HT-29 (cell line): ENCODE measurements around the gene CEP41. TPM values are rescaled to one million over a fixed set of nuclear protein-coding genes. Genes with fewer than 3 reads are reported as not detected.

ENCODE experiments used
- DNase-seq: peaks from one replicate; pipeline ENCODE4 v3.0.0-alpha.2; 2015; ENCODE audit warnings: low spot score
- total RNA-seq: library from RNA; depleted of rRNA; stranded (reverse); fragments of >200 nt; shearing (Covaris generic); gene quantifications from 2 replicates; pipeline ENCODE4 v1.2.3, GENCODE V29; 2014

Gene CEP41
- total RNA-seq, 1 experiment from 2014 or later: 8.6 TPM

DNA sequence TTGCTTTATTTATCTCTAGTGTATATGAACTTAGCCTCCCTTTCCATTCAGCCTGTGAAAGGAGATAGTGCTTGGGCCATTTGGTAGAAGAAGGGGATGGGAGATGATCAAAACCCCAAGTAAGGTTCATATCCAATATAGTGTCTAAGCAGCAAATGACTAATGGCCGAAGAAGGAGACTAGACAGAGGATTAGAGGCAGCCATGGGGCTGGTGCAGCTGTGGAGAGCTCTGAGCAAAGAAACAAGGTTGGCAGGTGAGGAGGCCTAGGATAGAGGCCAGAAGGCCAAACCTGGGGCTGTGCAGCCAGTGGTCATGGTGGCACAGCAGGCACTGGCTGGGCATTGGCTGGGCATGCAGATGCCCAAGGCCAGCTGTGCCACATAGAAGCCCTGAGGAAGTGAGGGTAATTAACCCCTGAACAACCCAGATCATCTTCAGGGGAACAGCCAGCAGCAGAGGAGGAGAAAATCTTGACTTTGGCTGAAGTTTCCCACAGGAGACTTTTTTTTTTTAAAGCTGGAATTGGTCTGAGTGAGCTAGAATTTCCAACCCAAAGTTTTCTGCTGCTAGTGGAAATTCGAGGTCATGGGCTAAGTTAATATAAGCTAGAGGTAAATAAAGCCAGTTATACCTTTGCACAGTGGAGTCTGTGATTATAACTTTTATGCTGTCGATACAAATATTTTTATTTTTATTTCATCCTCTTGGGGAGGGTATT, 70.8 kb downstream of the CEP41 start:
- no peak for DNase-seq

DNA sequence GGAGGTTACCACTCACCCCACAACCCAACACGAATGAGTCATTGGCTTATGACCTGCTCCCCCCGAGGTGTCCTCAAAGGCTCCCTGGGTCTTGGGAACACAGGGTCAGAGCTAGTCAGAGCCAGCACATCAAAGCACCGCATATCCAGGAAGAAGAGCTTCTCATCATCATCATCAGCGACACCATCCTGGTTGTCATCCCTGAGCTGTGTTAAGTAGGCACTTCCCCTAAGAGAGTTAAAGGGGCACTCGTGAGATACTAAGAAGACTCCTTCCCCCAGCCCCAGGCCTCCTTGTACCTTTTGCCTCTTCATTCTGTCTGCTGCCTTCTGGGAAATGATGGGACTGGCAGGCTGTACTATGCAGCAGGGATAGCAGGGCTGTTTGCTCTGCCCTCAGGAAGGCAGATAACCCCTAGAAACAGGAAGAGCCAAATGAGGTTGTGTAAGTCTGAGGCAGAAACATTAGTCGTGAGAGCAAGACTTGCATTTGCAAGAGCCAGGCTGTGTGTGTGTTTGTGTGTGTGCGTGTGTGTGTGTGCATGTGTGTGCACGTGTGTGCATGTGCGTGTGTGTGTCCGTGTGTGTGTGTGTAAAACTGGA, 71.6 kb downstream of the CEP41 start:
- no peak for DNase-seq

DNA sequence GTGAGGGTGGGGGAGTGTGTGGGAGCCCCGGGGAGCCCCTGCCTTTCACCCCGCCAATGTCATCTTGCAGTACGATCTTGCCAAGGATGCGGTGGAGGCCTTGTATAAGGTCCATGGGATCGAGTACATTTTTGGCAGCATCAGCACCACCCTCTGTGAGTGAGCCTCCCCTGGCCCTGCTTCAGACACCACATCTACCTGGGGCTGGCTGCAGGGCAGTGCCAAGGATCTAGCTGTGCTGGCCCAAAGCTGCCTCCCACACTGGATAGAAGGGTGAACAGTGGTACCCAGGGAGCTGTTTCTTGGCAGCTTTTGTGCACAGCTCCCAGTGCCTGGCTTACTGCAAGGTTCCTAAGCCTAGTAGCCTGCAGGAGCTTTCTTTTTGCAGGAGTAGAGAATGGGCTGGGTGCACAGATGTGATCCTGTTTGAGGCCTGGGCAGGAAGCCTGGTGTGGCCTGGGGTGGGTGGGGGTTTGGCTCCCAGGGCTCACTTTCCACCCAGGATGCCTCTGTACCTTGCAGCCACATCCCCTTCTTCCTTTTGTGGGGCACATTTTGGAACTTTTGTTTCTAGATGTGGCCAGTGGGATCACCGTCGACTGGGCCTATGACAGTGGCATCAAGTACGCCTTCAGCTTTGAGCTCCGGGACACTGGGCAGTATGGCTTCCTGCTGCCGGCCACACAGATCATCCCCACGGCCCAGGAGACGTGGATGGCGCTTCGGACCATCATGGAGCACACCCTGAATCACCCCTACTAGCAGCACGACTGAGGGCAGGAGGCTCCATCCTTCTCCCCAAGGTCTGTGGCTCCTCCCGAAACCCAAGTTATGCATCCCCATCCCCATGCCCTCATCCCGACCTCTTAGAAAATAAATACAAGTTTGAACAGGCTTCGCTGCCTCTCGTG, 72.7 kb downstream of the CEP41 start:
- no peak for DNase-seq

DNA sequence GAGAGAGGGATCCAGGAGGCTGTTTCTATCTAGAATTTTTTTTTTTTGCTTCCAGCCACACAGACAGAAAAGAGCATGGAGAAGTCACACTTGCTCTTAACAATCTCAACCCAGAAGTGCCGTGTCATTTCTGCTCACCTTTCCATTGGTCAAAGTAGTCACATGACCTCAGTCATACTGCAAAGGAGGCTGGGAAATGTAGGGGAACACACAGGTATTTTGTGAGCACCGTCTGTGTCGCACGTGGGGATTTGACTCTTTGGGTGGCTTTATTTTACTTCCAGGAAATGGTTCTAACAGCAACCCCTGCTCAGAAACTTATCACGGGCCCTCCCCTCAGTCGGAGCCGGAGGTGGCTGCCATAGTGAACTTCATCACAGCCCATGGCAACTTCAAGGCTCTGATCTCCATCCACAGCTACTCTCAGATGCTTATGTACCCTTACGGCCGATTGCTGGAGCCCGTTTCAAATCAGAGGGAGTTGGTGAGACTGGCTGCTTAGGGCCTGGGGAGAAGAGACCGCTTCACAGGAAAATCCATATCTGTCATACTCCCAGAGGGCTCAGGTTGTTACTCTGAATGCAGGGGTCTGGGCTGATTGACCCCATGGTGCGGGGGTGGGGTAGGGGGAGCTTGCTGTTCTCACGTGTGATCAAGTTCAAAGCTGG, 73.6 kb downstream of the CEP41 start:
- DNase-seq: no peak

DNA sequence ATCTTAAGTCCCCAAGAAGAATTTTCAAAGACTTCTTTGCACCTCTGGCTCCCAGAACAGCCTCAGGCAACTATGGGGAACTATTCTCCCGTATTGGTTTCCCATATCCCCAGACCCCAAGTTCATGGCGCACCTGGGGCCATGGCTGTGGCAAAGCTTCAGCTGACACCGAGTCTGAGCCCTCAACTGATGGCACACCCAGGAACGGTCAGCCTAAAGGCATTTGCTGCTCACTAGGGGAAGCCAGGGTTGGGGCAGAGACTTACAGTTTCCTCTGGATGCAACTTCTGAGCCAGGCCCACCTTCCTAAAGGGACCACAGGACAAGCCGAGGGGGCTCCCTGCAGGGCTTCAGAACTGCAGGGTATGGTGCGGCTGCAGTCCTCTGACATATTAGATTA, 74.3 kb downstream of the CEP41 start:
- no peak for DNase-seq

DNA sequence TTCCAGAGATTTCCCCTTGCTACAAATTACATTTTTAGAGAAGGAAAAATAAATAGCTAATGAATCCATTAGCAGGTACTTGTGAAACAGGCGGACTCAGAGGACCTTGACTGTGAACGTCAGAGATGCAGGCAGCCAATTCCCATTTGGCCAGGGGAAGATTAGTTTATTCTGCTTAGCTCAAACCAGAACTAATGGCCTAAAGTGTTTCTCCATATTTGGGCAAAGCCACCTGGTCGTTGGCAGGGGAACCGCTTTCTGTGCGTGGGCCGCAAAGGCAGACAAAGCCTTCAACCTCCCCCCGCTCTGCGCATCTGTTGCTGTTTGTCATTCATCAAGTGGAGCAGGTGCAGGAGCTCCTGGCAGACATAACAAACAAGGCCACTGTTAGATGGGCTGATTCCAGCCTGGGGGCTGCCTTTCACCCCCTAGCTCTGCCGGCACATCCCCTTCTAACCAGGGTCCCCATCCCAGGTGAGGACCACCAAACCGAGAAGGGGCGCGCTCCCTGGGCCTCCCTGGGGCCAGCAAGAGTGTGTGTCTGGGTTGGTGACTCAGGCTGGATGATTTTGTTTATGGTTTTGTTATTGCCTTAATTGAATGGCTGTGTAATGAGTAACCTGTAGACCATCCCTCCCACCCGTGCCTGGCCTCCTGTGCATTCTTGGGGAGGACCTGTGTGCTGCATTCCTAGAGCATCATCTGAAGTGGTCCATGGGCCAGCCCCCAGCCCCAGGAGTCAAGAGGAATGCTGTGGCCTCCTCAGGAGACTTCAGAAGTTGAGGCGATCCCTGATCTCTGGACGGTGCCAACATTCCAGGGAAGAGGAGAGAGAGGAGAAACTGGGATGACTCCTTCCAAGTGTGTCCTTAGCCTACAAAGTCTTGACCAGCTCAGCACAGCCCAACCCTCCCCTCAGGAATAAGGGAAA, 75.0 kb downstream of the CEP41 start:
- no peak for DNase-seq

DNA sequence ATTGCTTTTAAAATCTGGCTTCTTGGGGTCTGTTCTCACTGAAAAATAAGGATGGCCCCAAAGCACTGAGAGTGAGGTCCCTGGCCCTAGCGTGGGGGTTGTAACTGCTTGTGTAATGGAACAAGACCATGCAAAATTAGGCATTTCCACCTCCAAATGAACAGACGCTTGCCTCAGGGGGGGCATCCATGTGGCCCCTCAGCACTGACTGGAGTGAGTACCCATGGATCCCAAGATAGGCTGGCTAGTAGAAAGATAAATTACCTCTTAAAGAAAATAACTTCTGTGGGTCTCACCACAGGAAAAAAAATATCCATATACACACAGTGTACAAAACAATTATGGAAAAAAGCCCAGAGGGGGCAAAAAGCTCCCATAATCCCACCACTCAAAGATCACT, 75.7 kb downstream of the CEP41 start:
- DNase-seq: no peak

DNA sequence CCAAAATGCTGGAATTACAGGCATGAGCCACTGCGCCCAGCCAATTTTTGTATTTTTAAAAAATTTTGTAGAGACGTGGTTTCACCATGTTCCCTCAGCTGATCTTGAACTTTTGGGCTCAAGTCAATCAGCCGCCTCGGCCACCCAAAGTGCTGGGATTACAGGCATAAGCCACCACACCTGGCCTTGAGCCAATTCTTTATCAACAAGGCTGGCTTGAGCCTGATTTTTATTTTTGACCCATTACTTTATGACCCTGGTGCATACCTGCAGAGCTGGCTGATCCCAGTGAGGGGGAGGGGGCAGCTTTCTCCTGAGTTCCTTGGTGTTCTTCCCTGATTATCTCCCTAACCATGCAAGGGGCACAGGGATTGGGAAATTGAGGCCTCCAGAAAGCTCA, 76.4 kb downstream of the CEP41 start:
- no peak for DNase-seq

DNA sequence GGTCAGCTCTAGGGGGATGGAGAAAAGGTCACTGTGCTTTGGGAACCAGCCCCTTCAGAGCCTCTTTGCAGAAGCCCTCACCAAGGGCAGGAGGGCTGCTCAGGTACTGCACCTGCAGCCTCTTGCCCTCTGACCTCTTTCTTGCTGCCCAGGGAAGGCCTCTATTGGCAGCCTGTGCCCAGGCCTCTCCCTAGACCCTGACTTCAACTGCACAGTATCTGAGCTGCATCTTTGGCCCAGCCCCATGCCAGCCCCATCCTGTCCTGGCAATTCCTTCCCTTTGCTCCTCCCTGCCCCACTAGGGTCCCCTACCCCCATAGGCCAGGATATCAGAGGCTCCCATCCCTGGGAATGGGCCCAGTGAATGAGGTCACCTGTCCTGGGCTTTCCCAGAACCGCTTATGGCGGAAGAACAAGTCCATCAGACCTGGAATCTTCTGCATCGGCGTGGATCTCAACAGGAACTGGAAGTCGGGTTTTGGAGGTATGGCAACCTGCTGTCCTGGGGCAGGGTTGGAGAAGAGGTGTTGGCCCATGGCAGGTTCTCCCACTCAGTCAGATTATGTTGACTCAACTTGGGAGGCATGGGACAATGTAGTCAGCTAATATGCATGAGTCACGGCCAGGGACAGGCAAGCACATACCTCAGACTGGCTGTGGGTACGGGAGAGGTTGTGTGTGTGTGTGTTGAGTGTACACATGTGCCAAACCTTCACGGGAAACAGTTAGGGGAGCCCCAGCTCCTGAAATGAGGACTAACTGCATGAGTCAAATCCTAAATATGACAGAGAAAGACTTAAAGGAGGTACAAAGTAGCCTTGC, 77.6 kb downstream of the CEP41 start:
- DNase-seq: peak; percentile 29

DNA sequence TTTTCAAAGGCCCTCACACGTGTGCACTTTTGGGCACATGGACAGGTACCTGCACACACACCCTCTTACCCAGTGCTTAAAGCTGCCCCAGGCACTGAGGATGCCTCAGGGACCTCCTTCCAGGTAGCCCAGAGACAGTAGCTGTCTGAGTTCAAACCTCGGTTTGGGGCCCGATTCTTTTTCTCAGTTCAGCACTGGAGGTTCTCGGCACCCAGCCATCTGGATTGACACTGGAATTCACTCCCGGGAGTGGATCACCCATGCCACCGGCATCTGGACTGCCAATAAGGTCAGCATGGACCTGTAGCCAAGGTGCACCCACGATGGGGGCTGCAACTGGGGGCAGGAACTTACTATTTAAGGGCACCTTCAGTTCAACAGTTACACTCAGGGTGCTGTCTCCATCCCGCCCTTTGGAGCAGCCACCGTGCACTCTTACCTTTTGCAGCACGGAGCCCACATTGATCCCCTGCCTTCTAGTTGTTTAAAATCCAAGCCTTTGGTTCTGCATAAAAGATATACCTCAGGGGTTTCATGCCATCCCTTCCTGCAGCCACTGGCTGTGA, 78.5 kb downstream of the CEP41 start:
- no peak for DNase-seq

DNA sequence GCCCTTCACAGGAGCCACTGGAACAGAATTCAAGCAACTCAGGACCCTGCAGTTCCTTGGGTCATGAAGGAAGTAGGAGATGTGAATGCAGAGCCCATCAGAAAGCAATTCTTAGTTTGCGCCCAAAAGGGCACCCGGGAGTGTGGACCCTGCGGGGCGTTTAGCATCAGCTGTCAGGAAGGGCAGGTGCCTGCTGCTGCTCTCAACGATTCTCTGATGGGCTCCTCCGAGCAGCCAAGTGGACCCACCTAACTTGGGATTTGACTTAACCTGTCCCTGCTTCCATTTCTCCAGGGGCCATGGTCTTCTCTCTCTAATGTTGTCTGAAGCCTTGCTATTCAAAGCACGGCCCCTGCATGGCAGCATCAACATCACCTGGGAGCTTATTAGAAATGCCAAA, 79.1 kb downstream of the CEP41 start:
- no peak for DNase-seq

DNA sequence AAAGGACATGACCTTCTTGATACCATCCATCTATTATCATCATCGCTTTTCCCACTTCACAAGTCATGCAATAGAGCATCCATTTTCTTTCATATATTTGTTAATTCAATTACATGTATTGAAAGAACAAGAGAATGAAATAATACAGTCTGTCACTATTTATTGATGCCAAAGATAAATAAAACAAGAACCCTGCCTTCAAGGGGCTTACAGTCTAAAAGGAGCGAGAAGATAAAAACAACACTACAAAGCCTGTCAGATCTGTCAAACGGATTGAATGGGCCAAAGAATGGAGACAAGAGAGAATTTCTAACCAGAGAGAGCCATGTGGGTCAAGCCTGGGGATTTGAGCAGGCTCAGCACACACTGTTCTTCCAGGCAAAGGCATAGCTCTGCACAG, 80.3 kb downstream of the CEP41 start:
- DNase-seq: no peak

DNA sequence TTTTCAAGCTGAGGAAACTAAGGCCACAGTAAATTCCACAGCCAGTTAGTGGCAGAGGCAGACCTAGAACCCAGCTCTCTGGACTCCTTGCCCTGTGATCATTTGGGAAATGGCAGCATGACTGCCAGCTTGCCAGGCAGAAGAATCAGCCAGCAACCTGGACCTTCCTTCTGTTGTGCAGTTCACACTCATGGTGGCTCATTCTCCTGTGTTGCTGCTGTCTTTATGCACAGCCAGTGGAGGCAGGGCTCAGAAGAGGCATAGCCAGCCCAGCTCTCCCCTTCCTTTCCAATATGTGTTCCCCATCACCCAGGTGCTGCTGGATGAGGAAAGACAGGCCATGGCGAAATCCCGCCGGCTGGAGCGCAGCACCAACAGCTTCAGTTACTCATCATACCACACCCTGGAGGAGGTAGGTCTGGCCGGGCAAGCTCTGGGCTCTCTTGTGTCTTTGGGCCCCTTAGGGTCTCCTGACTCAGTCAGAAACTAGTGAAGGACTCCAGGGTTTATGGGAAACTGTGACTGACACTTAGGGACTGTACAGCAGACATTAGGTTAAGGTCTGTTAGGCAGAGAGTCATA, 81.4 kb downstream of the CEP41 start:
- DNase-seq: no peak

DNA sequence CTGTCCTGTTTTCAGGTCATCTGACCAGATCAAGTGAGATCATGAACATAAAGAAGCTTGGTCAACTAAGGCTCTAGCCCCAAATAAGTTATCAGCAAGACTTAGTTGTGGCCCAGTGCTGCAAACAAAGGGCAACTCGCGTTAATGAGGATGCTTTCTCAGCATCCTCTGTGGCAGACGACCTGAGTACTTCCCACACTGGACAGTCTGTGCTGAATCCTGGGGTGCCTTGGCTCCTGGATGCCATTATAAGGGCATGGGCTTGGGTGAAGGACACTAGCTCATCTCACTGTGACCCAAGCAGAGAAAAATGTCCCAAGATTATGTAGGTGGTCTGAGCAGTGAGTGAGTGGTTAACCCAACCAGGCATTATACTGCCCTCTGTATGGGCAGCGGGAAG, 82.3 kb downstream of the CEP41 start:
- no peak for DNase-seq

DNA sequence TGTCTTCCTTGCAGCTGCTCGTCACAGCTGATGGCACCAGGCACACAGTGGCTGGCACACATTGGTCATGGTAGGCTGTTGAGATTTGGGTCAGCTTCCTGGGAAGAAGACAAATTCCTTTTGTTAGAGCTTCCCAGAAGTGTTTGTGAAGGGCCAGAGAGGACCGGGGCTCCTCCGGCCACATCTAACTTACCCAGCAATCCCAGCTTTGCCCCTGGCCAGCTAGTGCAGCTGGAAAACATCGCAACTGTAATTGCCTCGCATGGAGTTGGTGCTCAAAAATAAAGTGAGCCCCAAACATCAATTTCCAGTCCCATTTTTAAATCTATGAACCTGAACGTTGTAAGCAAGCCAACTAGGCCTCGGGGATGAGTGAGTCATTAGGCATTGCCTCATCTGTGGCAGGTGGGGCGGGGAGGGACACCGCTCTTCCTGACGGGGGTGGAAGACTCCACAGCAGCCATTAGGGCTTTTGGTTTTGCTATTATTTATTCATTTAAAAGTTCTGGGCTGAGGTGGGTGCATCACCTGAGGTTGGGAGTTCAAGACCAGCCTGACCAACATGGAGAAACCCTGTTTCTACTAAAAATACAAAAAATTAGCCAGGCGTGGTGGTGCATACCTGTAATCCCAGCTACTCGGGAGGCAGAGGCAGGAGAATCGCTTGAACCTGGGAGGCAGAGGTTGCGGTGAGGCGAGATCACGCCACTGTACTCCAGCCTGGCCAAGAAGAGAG, 83.8 kb downstream of the CEP41 start:
- peak; percentile 65 for DNase-seq

DNA sequence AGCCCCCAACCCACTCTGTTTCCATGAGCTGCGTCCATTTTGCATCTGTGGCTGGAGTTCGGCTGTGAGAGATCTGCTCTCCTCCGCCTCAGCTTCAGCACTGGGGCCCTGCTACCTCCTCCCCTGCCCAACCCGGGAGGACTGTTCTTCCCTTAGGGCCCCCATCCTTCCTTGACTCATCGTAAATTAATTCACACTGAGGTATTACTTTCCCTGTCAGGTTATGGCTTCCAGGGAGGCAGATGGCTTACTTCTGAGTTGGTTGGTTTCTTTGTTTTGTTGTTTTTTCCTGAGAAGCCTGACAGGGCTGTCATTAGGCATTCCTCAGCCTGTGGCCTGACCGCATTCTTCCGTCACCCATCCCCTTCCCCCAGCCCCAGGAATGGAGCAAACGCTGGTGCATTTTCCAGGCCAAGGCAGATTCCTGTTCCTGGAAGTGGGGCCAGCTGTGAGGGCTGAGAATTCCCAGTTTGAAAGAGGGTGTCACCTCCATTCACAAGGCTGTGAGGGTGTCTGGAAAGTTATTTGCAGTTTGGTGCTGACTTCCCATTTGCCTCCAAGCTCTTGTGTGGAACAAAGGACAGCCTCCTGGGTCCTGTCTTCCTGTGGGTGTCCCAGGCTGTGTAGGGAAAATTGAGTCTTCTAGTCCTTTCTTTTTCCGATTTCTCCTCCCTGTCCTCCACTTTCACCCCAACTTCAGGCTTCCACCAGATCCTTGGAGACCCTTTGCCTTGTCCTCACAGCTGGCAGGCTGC, 84.5 kb downstream of the CEP41 start:
- peak; percentile 66 for DNase-seq

DNA sequence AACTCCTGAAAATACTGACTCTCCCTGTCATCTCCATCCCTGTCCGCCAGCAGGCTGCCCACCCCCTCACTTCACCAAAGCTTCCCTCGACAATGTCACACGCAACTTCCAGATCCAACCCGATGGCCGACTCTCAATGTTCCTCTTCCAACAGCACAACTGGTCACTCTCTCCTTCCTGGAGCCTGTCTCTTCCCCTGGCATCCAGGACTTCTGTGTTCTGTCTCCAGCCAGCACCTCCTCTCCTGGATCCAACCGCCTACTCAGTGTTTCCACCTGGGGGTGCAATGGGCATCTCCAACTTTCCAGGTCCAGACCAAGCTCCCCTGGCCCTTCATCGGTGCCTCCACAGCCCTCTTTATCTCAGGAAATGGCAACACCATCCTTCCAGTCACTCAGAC, 87.6 kb downstream of the CEP41 start:
- no peak for DNase-seq
